Progenitor cell of endocrine pancreas (in vitro differentiated cells): ENCODE results near the gene LIPE. TPM values are rescaled to one million over a fixed set of nuclear protein-coding genes. Genes with fewer than 3 reads are reported as not detected.

Experiments used
- DNase-seq: peaks from one replicate; pipeline ENCODE4 v3.0.0; 2021; ENCODE audit warnings: low spot score; ENCODE audit not compliant: unreplicated experiment
- H3K27ac Mint-ChIP-seq: 2 replicates; pipeline ENCODE4 v1.8.0; 2021; ENCODE audit warnings: mild to moderate bottlenecking, moderate library complexity, mixed read lengths
- H3K27me3 Mint-ChIP-seq: 2 replicates; pipeline ENCODE4 v1.8.0; 2021; ENCODE audit warnings: mixed read lengths
- H3K36me3 Mint-ChIP-seq: 2 replicates; pipeline ENCODE4 v1.8.0; 2022; ENCODE audit warnings: mixed read lengths; ENCODE audit not compliant: insufficient read depth
- H3K4me1 Mint-ChIP-seq: 2 replicates; pipeline ENCODE4 v1.8.0; 2021; ENCODE audit warnings: low read depth, mixed read lengths
- H3K4me3 Mint-ChIP-seq: 2 replicates; pipeline ENCODE4 v1.8.0; 2021; ENCODE audit warnings: low read depth, mild to moderate bottlenecking, moderate library complexity, mixed read lengths
- H3K9me3 Mint-ChIP-seq: 2 replicates; pipeline ENCODE4 v1.8.0; 2021; ENCODE audit warnings: low read depth, mixed read lengths
- total RNA-seq: library from RNA; stranded (reverse); gene quantifications from 2 replicates; pipeline ENCODE4 v1.2.1, GENCODE V29; 2021
- TF ChIP-seq, protein P1 (sequence below): fragments of 200-600 bp; sonication (generic); IDR thresholded peaks from one replicate; pipeline ENCODE4 v1.5.0; 2021; ENCODE audit warnings: antibody characterized with exemption, mild to moderate bottlenecking; ENCODE audit not compliant: unreplicated experiment

The LIPE gene
- total RNA-seq, 1 donor from 2014 or later, result 13.4 TPM

DNA sequence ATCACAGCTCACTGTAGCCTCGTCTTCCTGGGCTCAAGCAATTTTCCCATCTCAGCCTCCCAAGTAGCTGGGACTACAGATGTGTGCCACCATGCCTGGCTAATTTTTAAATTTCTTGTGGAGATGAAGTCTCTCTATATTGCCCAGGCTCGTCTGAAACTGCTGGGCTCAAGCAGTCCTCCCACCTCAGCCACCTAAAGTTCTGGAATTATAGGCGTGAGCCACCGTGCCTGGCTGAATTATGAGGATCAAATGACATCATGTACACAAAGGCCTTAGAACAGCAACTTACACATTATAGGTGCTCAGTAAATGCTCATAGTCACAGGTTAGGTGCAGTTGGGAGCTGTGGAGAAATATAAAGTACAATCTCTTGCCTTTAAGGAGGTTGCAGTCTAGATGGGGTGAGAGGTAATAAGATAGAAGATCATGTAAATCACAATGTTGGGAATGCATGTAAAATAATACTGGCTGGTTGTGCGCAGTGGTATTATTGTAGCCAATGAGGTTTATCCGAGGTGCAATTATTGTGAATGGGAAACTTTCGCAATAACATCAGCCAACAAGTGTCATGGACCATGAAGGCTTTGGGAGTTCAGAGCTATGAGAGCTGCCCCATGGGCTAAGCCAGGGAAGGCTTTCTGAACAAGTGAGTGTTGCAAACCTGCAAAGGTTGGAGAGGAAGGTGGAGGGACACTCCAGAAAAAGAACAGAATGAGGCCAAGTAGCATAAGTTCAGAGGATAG, 45.4 kb upstream of the LIPE start:
- Mint-ChIP-seq H3K27ac (no peak overlapping the region), H3K4me1 (peaks cover 11% of the 10 kb centered on the region), H3K36me3 (no peaks in the 10 kb centered on the region), H3K4me3 (no peak overlapping the region), H3K9me3 (no peaks in the 10 kb centered on the region), H3K27me3 (peaks cover 10% of the 10 kb centered on the region)
- DNase-seq, result no peak
- TF ChIP-seq, protein P1, sequence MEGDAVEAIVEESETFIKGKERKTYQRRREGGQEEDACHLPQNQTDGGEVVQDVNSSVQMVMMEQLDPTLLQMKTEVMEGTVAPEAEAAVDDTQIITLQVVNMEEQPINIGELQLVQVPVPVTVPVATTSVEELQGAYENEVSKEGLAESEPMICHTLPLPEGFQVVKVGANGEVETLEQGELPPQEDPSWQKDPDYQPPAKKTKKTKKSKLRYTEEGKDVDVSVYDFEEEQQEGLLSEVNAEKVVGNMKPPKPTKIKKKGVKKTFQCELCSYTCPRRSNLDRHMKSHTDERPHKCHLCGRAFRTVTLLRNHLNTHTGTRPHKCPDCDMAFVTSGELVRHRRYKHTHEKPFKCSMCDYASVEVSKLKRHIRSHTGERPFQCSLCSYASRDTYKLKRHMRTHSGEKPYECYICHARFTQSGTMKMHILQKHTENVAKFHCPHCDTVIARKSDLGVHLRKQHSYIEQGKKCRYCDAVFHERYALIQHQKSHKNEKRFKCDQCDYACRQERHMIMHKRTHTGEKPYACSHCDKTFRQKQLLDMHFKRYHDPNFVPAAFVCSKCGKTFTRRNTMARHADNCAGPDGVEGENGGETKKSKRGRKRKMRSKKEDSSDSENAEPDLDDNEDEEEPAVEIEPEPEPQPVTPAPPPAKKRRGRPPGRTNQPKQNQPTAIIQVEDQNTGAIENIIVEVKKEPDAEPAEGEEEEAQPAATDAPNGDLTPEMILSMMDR, result no peak

- Mint-ChIP-seq H3K4me1 (peaks cover 16% of the 10 kb centered on the region), H3K27me3 (peaks cover 13% of the 10 kb centered on the region), H3K9me3 (no peaks in the 10 kb centered on the region), H3K27ac (no peak overlapping the region), H3K36me3 (no peaks in the 10 kb centered on the region), H3K4me3 (no peak overlapping the region)
- DNase-seq, result no peak
- TF ChIP-seq, protein P1, result no peak
Measured at GRCh38 chr19:42471554-42472249, 44.5 kb upstream of the LIPE start.

DNA sequence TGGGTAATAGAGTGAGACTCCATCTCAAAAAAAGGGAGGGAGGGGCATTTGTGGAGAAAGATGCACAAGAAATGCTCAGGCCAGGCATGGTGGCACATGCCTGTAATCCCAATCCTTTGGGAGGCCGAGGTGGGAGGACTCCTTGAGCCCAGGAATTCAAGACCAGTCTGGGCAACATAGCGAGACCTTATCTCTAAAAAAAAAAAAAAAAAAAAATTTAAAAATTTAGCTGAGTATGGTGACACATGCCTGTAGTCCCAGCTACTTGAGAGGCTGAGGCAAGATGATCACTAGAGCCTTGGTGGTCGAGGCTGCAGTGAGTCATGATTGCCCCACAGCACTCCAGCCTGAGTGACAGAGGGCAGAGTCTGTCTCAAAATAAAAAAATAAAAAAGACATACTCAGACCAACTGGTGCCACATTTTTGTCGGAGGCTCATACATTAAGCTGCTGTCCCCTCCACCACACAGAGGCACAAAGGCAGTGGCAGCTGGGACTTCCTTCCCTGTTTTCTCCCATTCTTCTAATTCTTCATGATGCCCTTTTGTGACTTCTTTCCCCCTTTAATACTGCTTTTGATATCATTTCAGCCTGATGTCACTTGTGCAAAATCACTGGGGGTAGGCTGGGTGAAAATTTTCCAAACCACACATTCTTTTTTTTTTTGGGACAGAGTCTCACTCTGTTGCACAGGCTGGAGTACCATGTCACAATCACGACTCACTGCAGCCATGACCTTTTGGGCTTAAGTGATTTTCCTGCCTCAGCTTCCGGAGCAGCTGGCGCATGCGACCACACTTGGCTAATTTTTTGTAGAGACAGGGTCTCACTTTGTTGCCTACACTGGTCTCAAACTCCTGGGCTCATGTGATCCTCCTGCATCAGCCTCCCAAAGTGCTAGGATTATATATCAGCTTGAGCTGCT, 42.4 kb upstream of the LIPE start:
- H3K4me1 Mint-ChIP-seq, result peaks cover 18% of the 10 kb centered on the region
- H3K36me3 Mint-ChIP-seq, result no peaks in the 10 kb centered on the region
- no peaks in the 10 kb centered on the region for H3K9me3 Mint-ChIP-seq
- peaks cover 9% of the 10 kb centered on the region for H3K27me3 Mint-ChIP-seq
- no peak for DNase-seq
- H3K4me3 Mint-ChIP-seq, result no peak overlapping the region
- TF ChIP-seq, protein P1, result no peak
- no peak overlapping the region for H3K27ac Mint-ChIP-seq

- Mint-ChIP-seq H3K4me1 (peaks cover 15% of the 10 kb centered on the region), H3K4me3 (no peak overlapping the region), H3K36me3 (no peaks in the 10 kb centered on the region), H3K9me3 (no peaks in the 10 kb centered on the region), H3K27ac (no peak overlapping the region), H3K27me3 (peaks cover 8% of the 10 kb centered on the region)
- TF ChIP-seq, protein P1, result no peak
- DNase-seq, result no peak
Measured at GRCh38 chr19:42468273-42468796, 41.1 kb upstream of the LIPE start.
